Hematopoietic multipotent progenitor cell treated with erythropoietin and hydrocortisone succinate and interleukin-3 and kit ligand, for 6 days (in vitro differentiated cells): ENCODE measurements around the gene USP17L21.
"Not testable (repeated sequence)": the region's sequence is repeated elsewhere in the genome, so short reads cannot be mapped to it uniquely, and the experiment has no call there.

Experiments used
- DNase-seq: peaks from one replicate; pipeline ENCODE4 v3.0.0-alpha.2; 2015

USP17L21 gene, protein sequence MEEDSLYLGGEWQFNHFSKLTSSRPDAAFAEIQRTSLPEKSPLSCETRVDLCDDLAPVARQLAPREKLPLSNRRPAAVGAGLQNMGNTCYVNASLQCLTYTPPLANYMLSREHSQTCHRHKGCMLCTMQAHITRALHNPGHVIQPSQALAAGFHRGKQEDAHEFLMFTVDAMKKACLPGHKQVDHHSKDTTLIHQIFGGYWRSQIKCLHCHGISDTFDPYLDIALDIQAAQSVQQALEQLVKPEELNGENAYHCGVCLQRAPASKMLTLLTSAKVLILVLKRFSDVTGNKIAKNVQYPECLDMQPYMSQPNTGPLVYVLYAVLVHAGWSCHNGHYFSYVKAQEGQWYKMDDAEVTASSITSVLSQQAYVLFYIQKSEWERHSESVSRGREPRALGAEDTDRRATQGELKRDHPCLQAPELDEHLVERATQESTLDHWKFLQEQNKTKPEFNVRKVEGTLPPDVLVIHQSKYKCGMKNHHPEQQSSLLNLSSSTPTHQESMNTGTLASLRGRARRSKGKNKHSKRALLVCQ

DNA sequence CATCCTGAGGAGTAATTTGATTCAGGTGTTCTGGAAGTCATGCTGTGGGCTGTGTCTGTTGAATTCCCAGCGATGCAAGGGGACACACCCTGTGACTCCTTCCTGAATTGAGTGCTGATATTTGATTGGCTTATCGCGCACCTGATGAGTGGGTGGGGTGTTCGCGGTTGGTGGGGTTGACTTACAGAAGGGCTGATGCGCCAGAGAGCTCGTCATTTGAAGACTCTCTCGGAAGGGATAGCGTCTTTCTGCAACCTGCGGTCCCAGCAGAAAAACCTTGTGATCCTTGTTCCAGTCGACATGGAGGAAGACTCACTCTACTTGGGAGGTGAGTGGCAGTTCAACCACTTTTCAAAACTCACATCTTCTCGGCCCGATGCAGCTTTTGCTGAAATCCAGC, at the start of gene USP17L21:
Gene USP17L21 (plus strand): TSS at position 301 of the 400 bp plus-strand sequence. CDS start 0 bp downstream, at position 301.
- not testable (repeated sequence) for DNase-seq

DNA sequence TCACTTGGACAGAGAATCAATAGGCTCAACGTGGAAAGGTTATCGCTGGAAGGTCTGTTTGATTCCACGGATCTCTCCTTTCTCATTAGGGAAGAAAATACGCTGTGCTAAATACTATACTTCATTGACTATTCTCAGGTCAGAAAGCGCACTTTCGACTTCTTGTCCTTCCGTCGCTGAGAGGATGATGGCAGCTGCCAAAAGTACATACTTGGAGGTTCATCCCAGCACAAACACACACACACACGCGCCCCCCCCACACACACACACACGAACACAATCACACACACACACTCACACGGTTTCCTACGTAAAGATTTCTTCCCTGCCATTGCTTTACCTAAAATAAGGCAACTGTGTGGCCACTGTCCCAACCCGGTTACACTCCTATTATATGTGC, 48.0 kb upstream of the USP17L21 start:
- not testable (repeated sequence) for DNase-seq

DNA sequence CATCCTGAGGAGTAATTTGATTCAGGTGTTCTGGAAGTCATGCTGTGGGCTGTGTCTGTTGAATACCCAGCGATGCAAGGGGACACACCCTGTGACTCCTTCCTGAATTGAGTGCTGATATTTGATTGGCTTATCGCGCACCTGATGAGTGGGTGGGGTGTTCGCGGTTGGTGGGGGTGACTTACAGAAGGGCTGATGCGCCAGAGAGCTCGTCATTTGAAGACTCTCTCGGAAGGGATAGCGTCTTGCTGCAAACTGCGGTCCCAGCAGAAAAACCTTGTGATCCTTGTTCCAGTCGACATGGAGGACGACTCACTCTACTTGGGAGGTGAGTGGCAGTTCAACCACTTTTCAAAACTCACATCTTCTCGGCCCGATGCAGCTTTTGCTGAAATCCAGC, 47.6 kb upstream of the USP17L21 start, which contains the start of gene USP17L11:
Gene USP17L11 (plus strand): TSS at position 301 of the 400 bp plus-strand sequence. CDS start 0 bp downstream, at position 301.
- DNase-seq: not testable (repeated sequence)

DNA sequence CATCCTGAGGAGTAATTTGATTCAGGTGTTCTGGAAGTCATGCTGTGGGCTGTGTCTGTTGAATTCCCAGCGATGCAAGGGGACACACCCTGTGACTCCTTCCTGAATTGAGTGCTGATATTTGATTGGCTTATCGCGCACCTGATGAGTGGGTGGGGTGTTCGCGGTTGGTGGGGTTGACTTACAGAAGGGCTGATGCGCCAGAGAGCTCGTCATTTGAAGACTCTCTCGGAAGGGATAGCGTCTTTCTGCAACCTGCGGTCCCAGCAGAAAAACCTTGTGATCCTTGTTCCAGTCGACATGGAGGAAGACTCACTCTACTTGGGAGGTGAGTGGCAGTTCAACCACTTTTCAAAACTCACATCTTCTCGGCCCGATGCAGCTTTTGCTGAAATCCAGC, 42.8 kb upstream of the USP17L21 start, which contains the start of gene USP17L12:
Gene USP17L12 (plus strand): TSS at position 301 of the 400 bp plus-strand sequence. CDS start 0 bp downstream, at position 301.
- DNase-seq: not testable (repeated sequence)

DNA sequence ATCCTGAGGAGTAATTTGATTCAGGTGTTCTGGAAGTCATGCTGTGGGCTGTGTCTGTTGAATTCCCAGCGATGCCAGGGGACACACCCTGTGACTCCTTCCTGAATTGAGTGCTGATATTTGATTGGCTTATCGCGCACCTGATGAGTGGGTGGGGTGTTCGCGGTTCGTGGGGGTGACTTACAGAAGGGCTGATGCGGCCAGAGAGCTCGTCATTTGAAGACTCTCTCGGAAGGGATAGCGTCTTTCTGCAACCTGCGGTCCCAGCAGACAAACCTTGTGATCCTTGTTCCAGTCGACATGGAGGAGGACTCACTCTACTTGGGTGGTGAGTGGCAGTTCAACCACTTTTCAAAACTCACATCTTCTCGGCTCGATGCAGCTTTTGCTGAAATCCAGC, 38.1 kb upstream of the USP17L21 start, which contains the start of gene USP17L13:
Gene USP17L13 (plus strand): TSS at position 301 of the 400 bp plus-strand sequence. CDS start 0 bp downstream, at position 301.
- not testable (repeated sequence) for DNase-seq

DNA sequence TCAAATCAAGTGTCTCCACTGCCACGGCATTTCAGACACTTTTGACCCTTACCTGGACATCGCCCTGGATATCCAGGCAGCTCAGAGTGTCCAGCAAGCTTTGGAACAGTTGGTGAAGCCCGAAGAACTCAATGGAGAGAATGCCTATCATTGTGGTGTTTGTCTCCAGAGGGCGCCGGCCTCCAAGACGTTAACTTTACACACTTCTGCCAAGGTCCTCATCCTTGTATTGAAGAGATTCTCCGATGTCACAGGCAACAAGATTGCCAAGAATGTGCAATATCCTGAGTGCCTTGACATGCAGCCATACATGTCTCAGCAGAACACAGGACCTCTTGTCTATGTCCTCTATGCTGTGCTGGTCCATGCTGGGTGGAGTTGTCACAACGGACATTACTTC, 32.4 kb upstream of the USP17L21 start:
- not testable (repeated sequence) for DNase-seq

DNA sequence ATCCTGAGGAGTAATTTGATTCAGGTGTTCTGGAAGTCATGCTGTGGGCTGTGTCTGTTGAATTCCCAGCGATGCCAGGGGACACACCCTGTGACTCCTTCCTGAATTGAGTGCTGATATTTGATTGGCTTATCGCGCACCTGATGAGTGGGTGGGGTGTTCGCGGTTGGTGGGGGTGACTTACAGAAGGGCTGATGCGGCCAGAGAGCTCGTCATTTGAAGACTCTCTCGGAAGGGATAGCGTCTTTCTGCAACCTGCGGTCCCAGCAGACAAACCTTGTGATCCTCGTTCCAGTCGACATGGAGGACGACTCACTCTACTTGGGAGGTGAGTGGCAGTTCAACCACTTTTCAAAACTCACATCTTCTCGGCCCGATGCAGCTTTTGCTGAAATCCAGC, 28.6 kb upstream of the USP17L21 start, which contains the start of gene USP17L15:
Gene USP17L15 (plus strand): TSS at position 301 of the 400 bp plus-strand sequence. CDS start 0 bp downstream, at position 301.
- not testable (repeated sequence) for DNase-seq

DNA sequence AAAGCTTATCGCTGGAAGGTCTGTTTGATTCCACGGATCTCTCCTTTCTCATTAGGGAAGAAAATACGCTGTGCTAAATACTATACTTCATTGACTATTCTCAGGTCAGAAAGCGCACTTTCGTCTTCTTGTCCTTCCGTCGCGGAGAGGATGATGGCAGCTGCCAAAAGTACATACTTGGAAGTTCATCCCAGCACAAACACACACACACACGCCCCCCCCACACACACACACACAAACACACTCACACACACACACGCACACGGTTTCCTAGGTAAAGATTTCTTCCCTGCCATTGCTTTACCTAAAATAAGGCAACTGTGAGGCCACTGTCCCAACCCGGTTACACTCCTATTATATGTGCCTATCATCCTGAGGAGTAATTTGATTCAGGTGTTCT, 24.2 kb upstream of the USP17L21 start:
- not testable (repeated sequence) for DNase-seq

DNA sequence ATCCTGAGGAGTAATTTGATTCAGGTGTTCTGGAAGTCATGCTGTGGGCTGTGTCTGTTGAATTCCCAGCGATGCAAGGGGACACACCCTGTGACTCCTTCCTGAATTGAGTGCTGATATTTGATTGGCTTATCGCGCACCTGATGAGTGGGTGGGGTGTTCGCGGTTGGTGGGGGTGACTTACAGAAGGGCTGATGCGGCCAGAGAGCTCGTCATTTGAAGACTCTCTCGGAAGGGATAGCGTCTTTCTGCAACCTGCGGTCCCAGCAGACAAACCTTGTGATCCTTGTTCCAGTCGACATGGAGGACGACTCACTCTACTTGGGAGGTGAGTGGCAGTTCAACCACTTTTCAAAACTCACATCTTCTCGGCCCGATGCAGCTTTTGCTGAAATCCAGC, 19.1 kb upstream of the USP17L21 start, which contains the start of gene USP17L17:
Gene USP17L17 (plus strand): TSS at position 301 of the 400 bp plus-strand sequence. CDS start 0 bp downstream, at position 301.
- not testable (repeated sequence) for DNase-seq

DNA sequence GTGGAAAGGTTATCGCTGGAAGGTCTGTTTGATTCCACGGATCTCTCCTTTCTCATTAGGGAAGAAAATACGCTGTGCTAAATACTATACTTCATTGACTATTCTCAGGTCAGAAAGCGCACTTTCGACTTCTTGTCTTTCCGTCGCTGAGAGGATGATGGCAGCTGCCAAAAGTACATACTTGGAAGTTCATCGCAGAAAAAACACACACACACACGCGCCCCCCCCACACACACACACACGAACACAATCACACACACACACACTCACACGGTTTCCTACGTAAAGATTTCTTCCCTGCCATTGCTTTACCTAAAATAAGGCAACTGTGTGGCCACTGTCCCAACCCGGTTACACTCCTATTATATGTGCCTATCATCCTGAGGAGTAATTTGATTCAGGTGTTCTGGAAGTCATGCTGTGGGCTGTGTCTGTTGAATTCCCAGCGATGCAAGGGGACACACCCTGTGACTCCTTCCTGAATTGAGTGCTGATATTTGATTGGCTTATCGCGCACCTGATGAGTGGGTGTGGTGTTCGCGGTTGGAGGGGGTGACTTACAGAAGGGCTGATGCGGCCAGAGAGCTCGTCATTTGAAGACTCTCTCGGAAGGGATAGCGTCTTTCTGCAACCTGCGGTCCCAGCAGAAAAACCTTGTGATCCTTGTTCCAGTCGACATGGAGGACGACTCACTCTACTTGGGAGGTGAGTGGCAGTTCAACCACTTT, 14.6 kb upstream of the USP17L21 start, which contains the start of gene USP17L18:
Gene USP17L18 (plus strand): TSS at position 678 of the 728 bp plus-strand sequence. CDS start 0 bp downstream, at position 678.
- DNase-seq: not testable (repeated sequence)

DNA sequence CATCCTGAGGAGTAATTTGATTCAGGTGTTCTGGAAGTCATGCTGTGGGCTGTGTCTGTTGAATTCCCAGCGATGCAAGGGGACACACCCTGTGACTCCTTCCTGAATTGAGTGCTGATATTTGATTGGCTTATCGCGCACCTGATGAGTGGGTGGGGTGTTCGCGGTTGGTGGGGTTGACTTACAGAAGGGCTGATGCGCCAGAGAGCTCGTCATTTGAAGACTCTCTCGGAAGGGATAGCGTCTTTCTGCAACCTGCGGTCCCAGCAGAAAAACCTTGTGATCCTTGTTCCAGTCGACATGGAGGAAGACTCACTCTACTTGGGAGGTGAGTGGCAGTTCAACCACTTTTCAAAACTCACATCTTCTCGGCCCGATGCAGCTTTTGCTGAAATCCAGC, 9.6 kb upstream of the USP17L21 start, which contains the start of gene USP17L19:
Gene USP17L19 (plus strand): TSS at position 301 of the 400 bp plus-strand sequence. CDS start 0 bp downstream, at position 301.
- DNase-seq: not testable (repeated sequence)

DNA sequence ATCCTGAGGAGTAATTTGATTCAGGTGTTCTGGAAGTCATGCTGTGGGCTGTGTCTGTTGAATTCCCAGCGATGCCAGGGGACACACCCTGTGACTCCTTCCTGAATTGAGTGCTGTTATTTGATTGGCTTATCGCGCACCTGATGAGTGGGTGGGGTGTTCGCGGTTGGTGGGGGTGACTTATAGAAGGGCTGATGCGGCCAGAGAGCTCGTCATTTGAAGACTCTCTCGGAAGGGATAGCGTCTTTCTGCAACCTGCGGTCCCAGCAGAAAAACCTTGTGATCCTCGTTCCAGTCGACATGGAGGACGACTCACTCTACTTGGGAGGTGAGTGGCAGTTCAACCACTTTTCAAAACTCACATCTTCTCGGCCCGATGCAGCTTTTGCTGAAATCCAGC, 4.8 kb upstream of the USP17L21 start, which contains the start of gene USP17L20:
Gene USP17L20 (plus strand): TSS at position 301 of the 400 bp plus-strand sequence. CDS start 0 bp downstream, at position 301.
- not testable (repeated sequence) for DNase-seq

DNA sequence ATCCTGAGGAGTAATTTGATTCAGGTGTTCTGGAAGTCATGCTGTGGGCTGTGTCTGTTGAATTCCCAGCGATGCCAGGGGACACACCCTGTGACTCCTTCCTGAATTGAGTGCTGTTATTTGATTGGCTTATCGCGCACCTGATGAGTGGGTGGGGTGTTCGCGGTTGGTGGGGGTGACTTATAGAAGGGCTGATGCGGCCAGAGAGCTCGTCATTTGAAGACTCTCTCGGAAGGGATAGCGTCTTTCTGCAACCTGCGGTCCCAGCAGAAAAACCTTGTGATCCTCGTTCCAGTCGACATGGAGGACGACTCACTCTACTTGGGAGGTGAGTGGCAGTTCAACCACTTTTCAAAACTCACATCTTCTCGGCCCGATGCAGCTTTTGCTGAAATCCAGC, 4.6 kb downstream of the USP17L21 start, which contains the start of gene USP17L22:
Gene USP17L22 (plus strand): TSS at position 301 of the 400 bp plus-strand sequence. CDS start 0 bp downstream, at position 301.
- not testable (repeated sequence) for DNase-seq

DNA sequence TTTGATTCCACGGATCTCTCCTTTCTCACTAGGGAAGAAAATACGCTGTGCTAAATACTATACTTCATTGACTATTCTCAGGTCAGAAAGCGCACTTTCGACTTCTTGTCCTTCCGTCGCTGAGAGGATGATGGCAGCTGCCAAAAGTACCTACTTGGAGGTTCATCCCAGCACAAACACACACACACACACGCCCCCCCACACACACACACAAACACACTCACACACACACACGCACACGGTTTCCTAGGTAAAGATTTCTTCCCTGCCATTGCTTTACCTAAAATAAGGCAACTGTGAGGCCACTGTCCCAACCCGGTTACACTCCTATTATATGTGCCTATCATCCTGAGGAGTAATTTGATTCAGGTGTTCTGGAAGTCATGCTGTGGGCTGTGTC, 9.0 kb downstream of the USP17L21 start:
- DNase-seq: not testable (repeated sequence)
